Neural cell (in vitro differentiated cells): Measurements from ENCODE around the gene AGBL1.

Experiments
- CTCF ChIP-seq: fragments of 450-650 bp; IDR thresholded peaks from 2 replicates; pipeline ENCODE4 v1.5.1; 2014; ENCODE audit warnings: antibody characterized with exemption, mild to moderate bottlenecking, moderate library complexity; ENCODE audit not compliant: poor library complexity, severe bottlenecking
- EP300 ChIP-seq: fragments of 450-650 bp; conservative IDR thresholded peaks from 2 replicates; pipeline ENCODE4 v1.6.1; 2014; ENCODE audit warnings: antibody characterized with exemption, mild to moderate bottlenecking, moderate library complexity; ENCODE audit not compliant: poor library complexity, severe bottlenecking
- EZH2 ChIP-seq: fragments of 200-600, 300-800 bp; shearing (Covaris generic), sonication (generic); IDR thresholded peaks from 2 replicates; pipeline ENCODE4 v1.6.1; 2014; ENCODE audit warnings: antibody characterized with exemption, low read length, borderline replicate concordance, mild to moderate bottlenecking; ENCODE audit not compliant: insufficient read depth, poor library complexity, severe bottlenecking
- MXI1 ChIP-seq: fragments of 450-650 bp; conservative IDR thresholded peaks from 2 replicates; pipeline ENCODE4 v1.6.1; 2014; ENCODE audit warnings: antibody characterized with exemption, mild to moderate bottlenecking; ENCODE audit not compliant: poor library complexity, severe bottlenecking
- POLR2AphosphoS5 ChIP-seq: IDR thresholded peaks from 2 replicates; pipeline ENCODE4 v1.6.1; 2012
- RAD21 ChIP-seq: fragments of 450-650 bp; conservative IDR thresholded peaks from 2 replicates; pipeline ENCODE4 v1.6.1; 2014; ENCODE audit warnings: antibody characterized with exemption, mild to moderate bottlenecking, moderate library complexity
- REST ChIP-seq: IDR thresholded peaks from 2 replicates; pipeline ENCODE4 v1.6.1; 2012; ENCODE audit warnings: borderline replicate concordance
- SMC3 ChIP-seq: fragments of 450-650 bp; conservative IDR thresholded peaks from 2 replicates; pipeline ENCODE4 v1.6.1; 2014; ENCODE audit warnings: antibody characterized with exemption, mild to moderate bottlenecking, moderate library complexity; ENCODE audit not compliant: poor library complexity

- TF ChIP-seq CTCF (no peak), EZH2 (no peak), POLR2AphosphoS5 (no peak), REST (no peak), MXI1 (no peak), EP300 (no peak), RAD21 (no peak), SMC3 (no peak)
These were observed 882.0 kb downstream of the AGBL1 start for GRCh38 chr15:86961669-86962068.
